CD4-positive, alpha-beta T cell treated with Interleukin-21 for 1 hour (primary cell): ENCODE results near the gene MCMBP.
"Not testable (repeated sequence)": the region's sequence is repeated elsewhere in the genome, so short reads cannot be mapped to it uniquely, and the experiment has no call there.

Experiments used
- DNase-seq: peaks from one replicate; pipeline ENCODE4 v3.0.0-alpha.2; 2020

MCMBP gene

GRCh38 chr10:119872860-119873681 lies 428 bp upstream of the MCMBP start:
- DNase-seq: peak; percentile 91

GRCh38 chr10:119871881-119872609 lies 598 bp downstream of the MCMBP start:
- peak; percentile 58 for DNase-seq

- not testable (repeated sequence) for DNase-seq
Measured at GRCh38 chr10:119869398-119869797, 3.2 kb downstream of the MCMBP start.

- DNase-seq: no peak
Measured at GRCh38 chr10:119867317-119867716, 5.3 kb downstream of the MCMBP start.

GRCh38 chr10:119865699-119866240 lies 6.9 kb downstream of the MCMBP start:
- no peak for DNase-seq

- no peak for DNase-seq
Measured at GRCh38 chr10:119863951-119864565, 8.6 kb downstream of the MCMBP start.

GRCh38 chr10:119862524-119862923 lies 10.1 kb downstream of the MCMBP start:
- DNase-seq: no peak

GRCh38 chr10:119860866-119861607 lies 11.6 kb downstream of the MCMBP start:
- DNase-seq: no peak

GRCh38 chr10:119859420-119860258 lies 13.0 kb downstream of the MCMBP start:
- DNase-seq: peak; percentile 66

- no peak for DNase-seq
Measured at GRCh38 chr10:119858063-119858462, 14.6 kb downstream of the MCMBP start.

- DNase-seq: no peak
Measured at GRCh38 chr10:119853574-119853973, 19.1 kb downstream of the MCMBP start.

GRCh38 chr10:119852822-119853221 lies 19.8 kb downstream of the MCMBP start:
- no peak for DNase-seq

GRCh38 chr10:119852277-119852676 lies 20.4 kb downstream of the MCMBP start:
- no peak for DNase-seq

- DNase-seq: no peak
Measured at GRCh38 chr10:119849944-119850343, 22.7 kb downstream of the MCMBP start.

- DNase-seq: no peak
Measured at GRCh38 chr10:119849031-119849789, 23.4 kb downstream of the MCMBP start.

GRCh38 chr10:119845656-119846055 lies 27.0 kb downstream of the MCMBP start:
- no peak for DNase-seq

- DNase-seq: no peak
Measured at GRCh38 chr10:119834188-119834587, 38.5 kb downstream of the MCMBP start.

GRCh38 chr10:119832951-119833350 lies 39.7 kb downstream of the MCMBP start:
- no peak for DNase-seq

- DNase-seq: no peak
Measured at GRCh38 chr10:119831656-119832055, 41.0 kb downstream of the MCMBP start.

GRCh38 chr10:119830851-119831250 lies 41.8 kb downstream of the MCMBP start:
- no peak for DNase-seq

- no peak for DNase-seq
Measured at GRCh38 chr10:119829429-119829828, 43.2 kb downstream of the MCMBP start.
